ENCODE results near the gene GALNTL6.

- TF ChIP-seq CTCF (conservative IDR thresholded peaks at IDR 0.05; ENCODE audit: low read length) (no peak), EZH2phosphoT487 (IDR thresholded peaks at IDR 0.05; ENCODE audit: borderline replicate concordance) (no peak)
Measured at GRCh38 chr4:172630280-172630679, 817.1 kb downstream of the GALNTL6 start.
